ENCODE data around the gene PLIN1. TPM values are rescaled to one million over a fixed set of nuclear protein-coding genes. Genes with fewer than 3 reads are reported as not detected.

The PLIN1 gene
- total RNA-seq, result 0.09 and 0.18 TPM in 2 replicates

GRCh38 chr15:89679212-89679611, at the start of gene PLIN1:
TSS of gene PLIN1 (minus strand) at chr15:89679367. CDS start at chr15:89677489, 1,878 bp downstream.

GRCh38 chr15:89690276-89691218, 11.4 kb upstream of the PLIN1 start, which contains the start of the genes PEX11A and WDR93:
TSS of gene PEX11A (minus strand) at chr15:89690754. CDS start at chr15:89690632, 122 bp downstream.
TSS of gene WDR93 (plus strand) at chr15:89690811. CDS start at chr15:89701747, 10,936 bp downstream.

GRCh38 chr15:89654847-89655805, 24.0 kb downstream of the PLIN1 start, which contains the start of gene KIF7:
TSS of gene KIF7 (minus strand) at chr15:89655467. CDS start at chr15:89652930, 2,537 bp downstream.

Other genes with a start within 250 kb of the PLIN1 start
- gene RHCG, start 182.8 kb downstream of the PLIN1 start, total RNA-seq, result under 0.01 and 0.09 TPM in 2 replicates
- 2.3 and 2.6 TPM in 2 replicates for gene TICRR, start 103.9 kb downstream of the PLIN1 start, total RNA-seq
- gene KIF7, start 23.9 kb downstream of the PLIN1 start, total RNA-seq, result 9.5 and 11.6 TPM in 2 replicates
- gene PEX11A, start 11.4 kb upstream of the PLIN1 start, total RNA-seq, result 3.4 and 6.6 TPM in 2 replicates
- under 0.01 TPM in 2 replicates for gene WDR93, start 11.4 kb upstream of the PLIN1 start, total RNA-seq
- gene MESP1, start 71.9 kb upstream of the PLIN1 start, total RNA-seq, result 0.18 and 0.66 TPM in 2 replicates
- 0.18 and 0.28 TPM in 2 replicates for gene MESP2, start 97.0 kb upstream of the PLIN1 start, total RNA-seq
- 12.9 and 34.3 TPM in 2 replicates for gene ANPEP, start 135.5 kb upstream of the PLIN1 start, total RNA-seq
- 20.7 and 33.6 TPM in 2 replicates for gene AP3S2, start 214.6 kb upstream of the PLIN1 start, total RNA-seq
- 8.4 and 10.4 TPM in 2 replicates for gene ARPIN, start 233.6 kb upstream of the PLIN1 start, total RNA-seq